H1 (cell line): ENCODE results near the gene SH3PXD2A.

Experiments used
- CBX5 ChIP-seq: fragments of 300-800, 300-1000 bp; sonication (generic); IDR thresholded peaks from 2 replicates; pipeline ENCODE4 v1.7.1; 2016; ENCODE audit warnings: antibody characterized with exemption, low read length, low read depth
- CTCF ChIP-seq, 3 experiments: IDR thresholded peaks; 1 replicate in 2 of 3; 2 replicates in 1 of 3; pipeline versions ENCODE4 v1.5.1 to v1.6.1; 2011; ENCODE audit warnings: low read length in 3 of 3, mild to moderate bottlenecking in 3 of 3, inconsistent platforms in 2 of 3, low read depth in 1 of 3, moderate library complexity in 1 of 3; ENCODE audit not compliant: insufficient read depth in 1 of 3; ENCODE audit errors: control extremely low read depth in 1 of 3
- EZH2 ChIP-seq: fragments of 200-600 bp; sonication (generic); IDR thresholded peaks from 2 replicates; pipeline ENCODE4 v1.7.1; 2012; ENCODE audit warnings: low read depth, mild to moderate bottlenecking, moderate library complexity, low read length, inconsistent platforms; ENCODE audit not compliant: severe bottlenecking
- POLR2AphosphoS5 ChIP-seq: IDR thresholded peaks from 2 replicates; pipeline ENCODE4 v1.6.1; 2011; ENCODE audit warnings: low read depth, low read length
- SIX5 ChIP-seq: IDR thresholded peaks from 2 replicates; pipeline ENCODE4 v1.6.1; 2011; ENCODE audit warnings: mild to moderate bottlenecking, low read depth, low read length
- TAF1 ChIP-seq: IDR thresholded peaks from 2 replicates; pipeline ENCODE4 v1.6.1; 2011; ENCODE audit warnings: mild to moderate bottlenecking, low read depth, low read length

GRCh38 chr10:103598654-103599115 lies 256.7 kb downstream of the SH3PXD2A start:
- TF ChIP-seq EZH2: no peak
- peak; percentile 88 to 90 (median 88) for TF ChIP-seq CTCF (IDR thresholded peaks at IDR 0.05; ENCODE audit: control extremely low read depth in 1 of 3, insufficient read depth in 1 of 3, low read depth in 1 of 3, low read length in 3 of 3)
- TF ChIP-seq SIX5: no peak
- TF ChIP-seq POLR2AphosphoS5: no peak
- no peak for TF ChIP-seq TAF1
- no peak for TF ChIP-seq CBX5
